Glutamatergic neuron (in vitro differentiated cells): ENCODE measurements around the gene PPP1R15A. TPM values are rescaled to one million over a fixed set of nuclear protein-coding genes. Genes with fewer than 3 reads are reported as not detected.
A peak's percentile ranks its signal among the peaks of the same experiment; 100 is the strongest.
"Not testable (repeated sequence)": the region's sequence is repeated elsewhere in the genome, so short reads cannot be mapped to it uniquely, and the experiment has no call there.

Experiments used
- DNase-seq: peaks from one replicate; pipeline ENCODE4 v3.0.0; 2022
- H3K27ac Mint-ChIP-seq: one replicate; pipeline ENCODE4 v1.8.0; 2020; ENCODE audit warnings: mild to moderate bottlenecking, mixed read lengths, inconsistent platforms; ENCODE audit not compliant: unreplicated experiment
- H3K27me3 Mint-ChIP-seq: one replicate; pipeline ENCODE4 v1.8.0; 2020; ENCODE audit warnings: mild to moderate bottlenecking, moderate library complexity, mixed read lengths, inconsistent platforms; ENCODE audit not compliant: unreplicated experiment
- H3K36me3 Mint-ChIP-seq: one replicate; pipeline ENCODE4 v1.8.0; 2020; ENCODE audit warnings: mild to moderate bottlenecking, mixed read lengths, inconsistent platforms; ENCODE audit not compliant: unreplicated experiment
- H3K4me1 Mint-ChIP-seq: one replicate; pipeline ENCODE4 v1.8.0; 2020; ENCODE audit warnings: mild to moderate bottlenecking, low read depth, mixed read lengths, inconsistent platforms; ENCODE audit not compliant: unreplicated experiment
- H3K4me3 Mint-ChIP-seq: one replicate; pipeline ENCODE4 v1.8.0; 2020; ENCODE audit warnings: mild to moderate bottlenecking, mixed read lengths, inconsistent platforms; ENCODE audit not compliant: unreplicated experiment
- H3K9me3 Mint-ChIP-seq: one replicate; pipeline ENCODE4 v1.8.0; 2020; ENCODE audit warnings: mild to moderate bottlenecking, moderate library complexity, mixed read lengths, inconsistent platforms; ENCODE audit not compliant: unreplicated experiment
- CTCF ChIP-seq: fragments of 200-600 bp; sonication (generic); IDR thresholded peaks from one replicate; pipeline ENCODE4 v1.5.0; 2021; ENCODE audit not compliant: partially characterized antibody, unreplicated experiment
- total RNA-seq: library from RNA; stranded (reverse); fragmentation: NEBNext Ultra II Directional; extraction: Animal tissue kit (Norgen Biotek cat#: 25700); gene quantifications from one replicate; pipeline ENCODE4 v1.2.1, GENCODE V29; 2021; ENCODE audit not compliant: unreplicated experiment

Gene PPP1R15A
- total RNA-seq, 1 donor from 2014 or later = 106 TPM

- Mint-ChIP-seq H3K4me3 (no peak overlapping the region), H3K36me3 (no peaks in the 10 kb centered on the region), H3K27me3 (peaks cover 4% of the 10 kb centered on the region), H3K4me1 (no peaks in the 10 kb centered on the region), H3K9me3 (peaks cover 7% of the 10 kb centered on the region), H3K27ac (no peak overlapping the region)
- no peak for DNase-seq
- TF ChIP-seq CTCF = no peak
Measured at GRCh38 chr19:48887861-48888612, 15.8 kb downstream of the PPP1R15A start.

GRCh38 chr19:48889496-48889895, 17.3 kb downstream of the PPP1R15A start:
- not testable (repeated sequence) for H3K4me1 Mint-ChIP-seq, H3K27me3 Mint-ChIP-seq, H3K4me3 Mint-ChIP-seq, DNase-seq, H3K9me3 Mint-ChIP-seq, H3K36me3 Mint-ChIP-seq
- peak overlapping the region; percentile 64 for H3K27ac Mint-ChIP-seq

GRCh38 chr19:48890551-48890950, 18.3 kb downstream of the PPP1R15A start:
- Mint-ChIP-seq H3K4me3 (no peak overlapping the region), H3K27ac (peak overlapping the region; percentile 62)
- DNase-seq = no peak

GRCh38 chr19:48895226-48895625, 23.0 kb downstream of the PPP1R15A start:
- H3K27me3 Mint-ChIP-seq = peaks cover 14% of the 10 kb centered on the region
- no peak for DNase-seq
- no peak overlapping the region for H3K4me3 Mint-ChIP-seq
- no peak for TF ChIP-seq CTCF
- H3K9me3 Mint-ChIP-seq = peaks cover 10% of the 10 kb centered on the region
- H3K27ac Mint-ChIP-seq = no peak overlapping the region
- no peaks in the 10 kb centered on the region for H3K36me3 Mint-ChIP-seq
- peaks cover 2% of the 10 kb centered on the region for H3K4me1 Mint-ChIP-seq

More at GRCh38 chr19:48890551-48890950, 18.3 kb downstream of the PPP1R15A start:
- Mint-ChIP-seq H3K9me3 (peaks cover 9% of the 10 kb centered on the region), H3K36me3 (no peaks in the 10 kb centered on the region), H3K27me3 (peaks cover 2% of the 10 kb centered on the region), H3K4me1 (peaks cover 2% of the 10 kb centered on the region)
- TF ChIP-seq CTCF = no peak

- no peaks in the 10 kb centered on the region for H3K36me3 Mint-ChIP-seq
- no peak for TF ChIP-seq CTCF
- H3K4me3 Mint-ChIP-seq = no peak overlapping the region
- H3K4me1 Mint-ChIP-seq = peaks cover 6% of the 10 kb centered on the region
- H3K27me3 Mint-ChIP-seq = peaks cover 13% of the 10 kb centered on the region
- DNase-seq = peak; percentile 58
- H3K27ac Mint-ChIP-seq = no peak overlapping the region
- peaks cover 7% of the 10 kb centered on the region for H3K9me3 Mint-ChIP-seq
Measured at GRCh38 chr19:48896191-48896720, 24.0 kb downstream of the PPP1R15A start.
